Measurements from ENCODE around the gene CRACR2B. TPM values are rescaled to one million over a fixed set of nuclear protein-coding genes. Genes with fewer than 3 reads are reported as not detected.

Gene CRACR2B
- total and polyA plus RNA-seq, 10 of the 15 experiments (the other 5 are each of a cell fraction or from before 2014, with no cell fraction given), result 0.10 to 33.7 (median 12.7) TPM

- TF ChIP-seq E4F1 (IDR thresholded peaks at IDR 0.05; ENCODE audit: borderline replicate concordance, partially characterized antibody) (no peak), SIX5 (IDR thresholded peaks at IDR 0.05; ENCODE audit: low read depth, low read length, severe bottlenecking) (no peak)
Observed at GRCh38 chr11:866481-866880, 38.8 kb downstream of the CRACR2B start (continued).

GRCh38 chr11:867856-868358, 40.2 kb downstream of the CRACR2B start:
- BruUV-seq (replicated peaks), result no TSS peak
- Histone ChIP-seq H3K9me3 (replicated peaks; ENCODE audit: control insufficient read depth, insufficient read depth, low read length) (no peaks in the 10 kb centered on the region), H4K20me1 (ENCODE audit: control insufficient read depth, insufficient read depth) (no peaks in the 10 kb centered on the region), H3K79me2 (ENCODE audit: control insufficient read depth, insufficient read depth, low read length) (no peaks in the 10 kb centered on the region), H3K27ac (ENCODE audit: control insufficient read depth, insufficient read depth) (no peak overlapping the region), H2AFZ (ENCODE audit: control insufficient read depth, low read depth, low read length) (no peak overlapping the region), H3K4me1 (ENCODE audit: control insufficient read depth, insufficient read depth, low read length) (no peaks in the 10 kb centered on the region), H3K4me3 (no peak overlapping the region), H3K27me3 (replicated peaks in 1 of 2; ENCODE audit: control insufficient read depth in 2 of 2, insufficient read depth in 2 of 2, low read length in 1 of 2) (no peaks in the 10 kb centered on the region), H3K4me2 (ENCODE audit: control insufficient read depth, insufficient read depth) (no peak overlapping the region), H3K36me3 (ENCODE audit: control insufficient read depth in 2 of 2, insufficient read depth in 2 of 2, low read length in 1 of 2) (no peaks in the 10 kb centered on the region; a peak in 1 of 4 replicates), H3K9ac (ENCODE audit: control insufficient read depth, insufficient read depth, low read length) (no peak overlapping the region)
- in situ Hi-C loops (cut with MboI) (no loop called here), intact Hi-C loops (cut with micrococcal nuclease; ENCODE audit: unreplicated experiment) (no loop called here)
- RAD21 ChIA-PET (ENCODE audit: unreplicated experiment), result no interaction called here
- DNase-seq (ENCODE audit: low read depth, low spot score) (no peak), ATAC-seq (no peak), FAIRE-seq (no peak)
- CTCF ChIA-PET, result no interaction called here
- SMC1A ChIA-PET (ENCODE audit: uncharacterized antibody, unreplicated experiment), result no interaction called here
- POLR2A ChIA-PET, result no interaction called here
- TF ChIP-seq CUX1 (IDR thresholded peaks at IDR 0.05; ENCODE audit: insufficient replicate concordance, low read depth, low read length) (no peak), POU2F2 (IDR thresholded peaks at IDR 0.05; ENCODE audit: borderline replicate concordance, low read depth, low read length) (no peak), SMARCA5 (IDR thresholded peaks at IDR 0.05) (no peak), FOXK2 (IDR thresholded peaks at IDR 0.05) (no peak), NFYA (IDR thresholded peaks at IDR 0.05; ENCODE audit: borderline replicate concordance, low read depth, low read length) (no peak), RFX5 (IDR thresholded peaks at IDR 0.05; ENCODE audit: low read depth, low read length) (no peak), YY1 (IDR thresholded peaks at IDR 0.05; ENCODE audit: low read depth, low read length) (no peak), E4F1 (IDR thresholded peaks at IDR 0.05; ENCODE audit: borderline replicate concordance, partially characterized antibody) (no peak), SMC3 (IDR thresholded peaks at IDR 0.05; ENCODE audit: borderline replicate concordance, low read length) (no peak), FOXM1 (IDR thresholded peaks at IDR 0.05; ENCODE audit: low read depth, low read length) (no peak), BCL11A (IDR thresholded peaks at IDR 0.05; ENCODE audit: low read depth, low read length) (no peak)
- 41% methylated on average over 8 of the region's 8 CpGs for WGBS (ENCODE audit: insufficient coverage, insufficient replicate concordance, low lambda C conversion rate, missing lambda C conversion rate)
